RWPE2 (cell line): ENCODE data around the gene PTPN21.
A peak's percentile ranks its signal among the peaks of the same experiment; 100 is the strongest.

Experiments used
- ATAC-seq: fragments of 200-7000 bp; cut with Tn5 transposase; 3 replicates; pipeline ENCODE4 v1.9.1; 2021; ENCODE audit warnings: low read depth
- DNase-seq: peaks from one replicate; pipeline ENCODE4 v3.0.0-alpha.2; 2020; ENCODE audit warnings: low spot score
- H3K27ac ChIP-seq: fragments of 450-650 bp; 2 replicates; pipeline ENCODE4 v1.5.1; 2017; ENCODE audit warnings: mild to moderate bottlenecking; ENCODE audit not compliant: poor library complexity, severe bottlenecking
- H3K27me3 ChIP-seq: fragments of 250-450 bp; sonication (Bioruptor Pico); 2 replicates; pipeline ENCODE4 v1.5.1; 2021; ENCODE audit warnings: mild to moderate bottlenecking, moderate library complexity; ENCODE audit not compliant: insufficient read depth, poor library complexity, severe bottlenecking
- H3K36me3 ChIP-seq: fragments of 250-450 bp; sonication (Bioruptor Pico); 2 replicates; pipeline ENCODE4 v1.5.1; 2020; ENCODE audit warnings: low read depth, mild to moderate bottlenecking, moderate library complexity
- H3K4me1 ChIP-seq: fragments of 250-450 bp; sonication (Bioruptor Pico); 2 replicates; pipeline ENCODE4 v1.5.1; 2021; ENCODE audit warnings: mild to moderate bottlenecking, moderate library complexity; ENCODE audit not compliant: insufficient read depth, poor library complexity, severe bottlenecking
- H3K4me3 ChIP-seq: fragments of 250-450 bp; sonication (Bioruptor Pico); 2 replicates; pipeline ENCODE4 v1.5.1; 2021; ENCODE audit warnings: mild to moderate bottlenecking, moderate library complexity; ENCODE audit not compliant: severe bottlenecking
- H3K9me3 ChIP-seq: fragments of 250-450 bp; sonication (Bioruptor Pico); 2 replicates; pipeline ENCODE4 v1.5.1; 2021; ENCODE audit warnings: mild to moderate bottlenecking, moderate library complexity; ENCODE audit not compliant: severe bottlenecking
- CTCF ChIP-seq: fragments of 450-650 bp; IDR thresholded peaks from one replicate; pipeline ENCODE4 v1.5.1; 2017; ENCODE audit warnings: mild to moderate bottlenecking, moderate library complexity; ENCODE audit not compliant: poor library complexity, severe bottlenecking

PTPN21 gene

GRCh38 chr14:88565427-88565826 is 10.6 kb upstream of the PTPN21 start:
- no peaks in the 10 kb centered on the region for H3K9me3 ChIP-seq
- TF ChIP-seq CTCF: no peak
- H3K27me3 ChIP-seq: no peaks in the 10 kb centered on the region
- peaks cover 57% of the 10 kb centered on the region for H3K36me3 ChIP-seq
- no peak overlapping the region for H3K27ac ChIP-seq
- H3K4me3 ChIP-seq: no peak overlapping the region
- peaks cover 10% of the 10 kb centered on the region for H3K4me1 ChIP-seq
- DNase-seq (no peak), ATAC-seq (no peak)

GRCh38 chr14:88563845-88564244 is 9.0 kb upstream of the PTPN21 start:
- H3K9me3 ChIP-seq: no peaks in the 10 kb centered on the region
- H3K36me3 ChIP-seq: peaks cover 41% of the 10 kb centered on the region
- ATAC-seq (no peak), DNase-seq (no peak)
- peaks cover 10% of the 10 kb centered on the region for H3K4me1 ChIP-seq
- TF ChIP-seq CTCF: no peak
- peak overlapping the region; percentile 94 for H3K4me3 ChIP-seq
- no peaks in the 10 kb centered on the region for H3K27me3 ChIP-seq
- no peak overlapping the region for H3K27ac ChIP-seq

- ATAC-seq (peak; percentile 92), DNase-seq (peak; percentile 89)
- Histone ChIP-seq H3K9me3 (no peaks in the 10 kb centered on the region), H3K27me3 (no peaks in the 10 kb centered on the region), H3K4me3 (peak within 1 kb of the TSS; percentile 94), H3K27ac (peak within 1 kb of the TSS; percentile 56), H3K36me3 (peaks cover 33% of the 10 kb centered on the region), H3K4me1 (peaks cover 10% of the 10 kb centered on the region)
- TF ChIP-seq CTCF: peak; percentile 22
Measured at GRCh38 chr14:88562831-88563686, 8.3 kb upstream of the PTPN21 start, which contains the start of gene ZC3H14. Gene ZC3H14 (plus strand): TSS chr14:88563037. CDS start chr14:88563134, 97 bp downstream.

- peak overlapping the region; percentile 94 for H3K4me3 ChIP-seq
- TF ChIP-seq CTCF: no peak
- peak overlapping the region; percentile 56 for H3K27ac ChIP-seq
- H3K4me1 ChIP-seq: peaks cover 10% of the 10 kb centered on the region
- no peaks in the 10 kb centered on the region for H3K9me3 ChIP-seq
- peaks cover 27% of the 10 kb centered on the region for H3K36me3 ChIP-seq
- ATAC-seq (no peak), DNase-seq (no peak)
- no peaks in the 10 kb centered on the region for H3K27me3 ChIP-seq
Measured at GRCh38 chr14:88562532-88562830, 7.7 kb upstream of the PTPN21 start.

GRCh38 chr14:88559852-88560251 is 5.0 kb upstream of the PTPN21 start:
- H3K27ac ChIP-seq: no peak overlapping the region
- H3K9me3 ChIP-seq: no peaks in the 10 kb centered on the region
- H3K27me3 ChIP-seq: no peaks in the 10 kb centered on the region
- peaks cover 15% of the 10 kb centered on the region for H3K4me1 ChIP-seq
- peaks cover 11% of the 10 kb centered on the region for H3K36me3 ChIP-seq
- ATAC-seq (no peak), DNase-seq (no peak)
- H3K4me3 ChIP-seq: no peak overlapping the region
- peak; percentile 67 for TF ChIP-seq CTCF
